ENCODE data around the gene CFAP100. TPM values are rescaled to one million over a fixed set of nuclear protein-coding genes. Genes with fewer than 3 reads are reported as not detected.

Gene CFAP100
- polyA plus RNA-seq, 1 experiment, result not detected

- no peak for DNase-seq (ENCODE audit: low read depth, low spot score)
- ChIA-PET CTCF (interaction anchor here (1.2 kb wide), 1 partner anchor 59 kb away, joined by 3 read pairs; no protein-coding TSS in a partner anchor), POLR2A (interaction anchor here (0.5 kb wide), 1 partner anchor 58 kb away, joined by 3 read pairs; no protein-coding TSS in a partner anchor)
- no peak overlapping the region for H3K4me3 ChIP-seq (ENCODE audit: low read depth, low read length)
- no peaks in the 10 kb centered on the region for H3K27me3 ChIP-seq (ENCODE audit: control insufficient read depth, insufficient read depth, low read length)
- no peak for TF ChIP-seq CTCF (IDR thresholded peaks at IDR 0.05; ENCODE audit: low read depth, low read length)
- no peak overlapping the region for H3K27ac ChIP-seq (ENCODE audit: low read depth, low read length)
- no peaks in the 10 kb centered on the region; the same call in 1 of the 2 replicates for H3K9me3 ChIP-seq (ENCODE audit: control insufficient read depth, insufficient read depth, low read length)
Observed at GRCh38 chr3:126447456-126448106, 52.9 kb downstream of the CFAP100 start.

- no peaks in the 10 kb centered on the region; the same call in 1 of the 2 replicates for H3K9me3 ChIP-seq (ENCODE audit: control insufficient read depth, insufficient read depth, low read length)
- no peak for DNase-seq (ENCODE audit: low read depth, low spot score)
- ChIA-PET CTCF (interaction anchor here (1.2 kb wide), 1 partner anchor 59 kb away, joined by 3 read pairs; no protein-coding TSS in a partner anchor), POLR2A (no interaction called here)
- TF ChIP-seq CTCF (IDR thresholded peaks at IDR 0.05; ENCODE audit: low read depth, low read length), result no peak
- H3K4me3 ChIP-seq (ENCODE audit: low read depth, low read length), result no peak overlapping the region
- no peak overlapping the region for H3K27ac ChIP-seq (ENCODE audit: low read depth, low read length)
- no peaks in the 10 kb centered on the region for H3K27me3 ChIP-seq (ENCODE audit: control insufficient read depth, insufficient read depth, low read length)
Observed at GRCh38 chr3:126448136-126448892, 53.6 kb downstream of the CFAP100 start.

- Histone ChIP-seq H3K9me3 (ENCODE audit: control insufficient read depth, insufficient read depth, low read length) (no peaks in the 10 kb centered on the region; the same call in 1 of the 2 replicates), H3K27ac (ENCODE audit: low read depth, low read length) (no peak overlapping the region), H3K4me3 (ENCODE audit: low read depth, low read length) (no peak overlapping the region), H3K27me3 (ENCODE audit: control insufficient read depth, insufficient read depth, low read length) (no peaks in the 10 kb centered on the region)
- TF ChIP-seq CTCF (IDR thresholded peaks at IDR 0.05; ENCODE audit: low read depth, low read length), result no peak
- ChIA-PET CTCF (no interaction called here), POLR2A (no interaction called here)
- no peak for DNase-seq (ENCODE audit: low read depth, low spot score)
Observed at GRCh38 chr3:126448893-126449180, 54.1 kb downstream of the CFAP100 start.

GRCh38 chr3:126449621-126450051 lies 54.9 kb downstream of the CFAP100 start:
- TF ChIP-seq CTCF (IDR thresholded peaks at IDR 0.05; ENCODE audit: low read depth, low read length), result no peak
- no peak for DNase-seq (ENCODE audit: low read depth, low spot score)
- H3K9me3 ChIP-seq (ENCODE audit: control insufficient read depth, insufficient read depth, low read length), result no peaks in the 10 kb centered on the region; the same call in 1 of the 2 replicates
- no peak overlapping the region for H3K4me3 ChIP-seq (ENCODE audit: low read depth, low read length)
- H3K27ac ChIP-seq (ENCODE audit: low read depth, low read length), result no peak overlapping the region
- no peaks in the 10 kb centered on the region for H3K27me3 ChIP-seq (ENCODE audit: control insufficient read depth, insufficient read depth, low read length)
- POLR2A ChIA-PET, result no interaction called here
- CTCF ChIA-PET, result no interaction called here

- CTCF ChIA-PET, result no interaction called here
- POLR2A ChIA-PET, result no interaction called here
- Histone ChIP-seq H3K4me3 (ENCODE audit: low read depth, low read length) (no peak overlapping the region), H3K27me3 (ENCODE audit: control insufficient read depth, insufficient read depth, low read length) (no peaks in the 10 kb centered on the region), H3K27ac (ENCODE audit: low read depth, low read length) (no peak overlapping the region), H3K9me3 (ENCODE audit: control insufficient read depth, insufficient read depth, low read length) (no peaks in the 10 kb centered on the region; the same call in 1 of the 2 replicates)
- TF ChIP-seq CTCF (IDR thresholded peaks at IDR 0.05; ENCODE audit: low read depth, low read length), result no peak
- no peak for DNase-seq (ENCODE audit: low read depth, low spot score)
Observed at GRCh38 chr3:126450219-126450618, 55.5 kb downstream of the CFAP100 start.

Data from AG04450 (cell line).